HepG2 (cell line): ENCODE measurements around the gene GPS2. TPM values are rescaled to one million over a fixed set of nuclear protein-coding genes. Genes with fewer than 3 reads are reported as not detected.

Experiments used
- KDM6A ChIP-seq: IDR thresholded peaks from 2 replicates; pipeline ENCODE4 v1.6.1; 2016; ENCODE audit warnings: low read depth
- MBD4 ChIP-seq: IDR thresholded peaks from 2 replicates; pipeline ENCODE4 v1.6.1; 2012; ENCODE audit warnings: low read length, inconsistent platforms, borderline replicate concordance
- MYC ChIP-seq: sonication (generic); formaldehyde crosslinking; IDR thresholded peaks from 2 replicates; pipeline ENCODE4 v1.9.0; 2021; ENCODE audit warnings: missing genetic modification reagents, borderline replicate concordance
- NFE2L2 ChIP-seq: fragments of 150-350 bp; IDR thresholded peaks from 2 replicates; pipeline ENCODE4 v1.6.1; 2014; ENCODE audit warnings: low read length
- ZMAT3 ChIP-seq: sonication (generic); formaldehyde crosslinking; conservative IDR thresholded peaks from 2 replicates; pipeline ENCODE4 v1.7.0; 2021; ENCODE audit warnings: missing genetic modification reagents
- ZNF343 ChIP-seq: sonication (generic); formaldehyde crosslinking; IDR thresholded peaks from 2 replicates; pipeline ENCODE4 v1.4.0; 2020; ENCODE audit warnings: mild to moderate bottlenecking, missing genetic modification reagents
- ZNF792 ChIP-seq: IDR thresholded peaks from 2 replicates; pipeline ENCODE4 v1.6.1; 2016
- polyA plus RNA-seq, 8 experiments: library from polyadenylated mRNA; depleted of rRNA in 3 of 8; stranded (reverse) in 7 of 8; unstranded in 1 of 8; fragments of >200 nt; fragmentation: Illumina TruSeq in 4 of 8; extraction: Trizol in 4 of 8; gene quantifications; 2 replicates each; pipeline versions ENCODE4 v1.2.1 to v1.2.3, GENCODE V29; 2011 to 2016; ENCODE audit warnings: low read depth in 4 of 8, missing spikeins in 1 of 8, mixed read lengths in 1 of 8; ENCODE audit not compliant: insufficient read depth in 1 of 8
- total RNA-seq, 5 experiments: library from RNA; depleted of rRNA; stranded (reverse); fragments of >200 nt; fragmentation: Illumina TruSeq; extraction: Trizol; gene quantifications; 2 replicates each; pipeline ENCODE4 v1.2.3, GENCODE V29; 2016; ENCODE audit warnings: low read depth in 1 of 5
- TF ChIP-seq, protein P1 (sequence below): sonication (generic); formaldehyde crosslinking; IDR thresholded peaks from 2 replicates; pipeline ENCODE4 v1.8.0; 2022; ENCODE audit warnings: mild to moderate bottlenecking, missing genetic modification reagents; ENCODE audit not compliant: insufficient replicate concordance
- TF ChIP-seq, protein P2 (sequence below): sonication (generic); formaldehyde crosslinking; IDR thresholded peaks from 2 replicates; pipeline ENCODE4 v1.5.0; 2020; ENCODE audit warnings: mild to moderate bottlenecking, missing genetic modification reagents
- TF ChIP-seq, protein P3 (sequence below), 2 experiments: sonication (generic) in 1 of 2; formaldehyde crosslinking in 1 of 2; IDR thresholded peaks; 2 replicates each; pipeline versions ENCODE4 v1.6.1 to v1.9.0; 2014 to 2022; ENCODE audit warnings: antibody characterized with exemption in 1 of 2, borderline replicate concordance in 1 of 2, inconsistent platforms in 1 of 2, low read depth in 1 of 2, missing genetic modification reagents in 1 of 2
- TF ChIP-seq, protein P4 (sequence below): sonication (generic); formaldehyde crosslinking; IDR thresholded peaks from 2 replicates; pipeline ENCODE4 v1.4.0; 2020; ENCODE audit warnings: missing genetic modification reagents
- TF ChIP-seq, protein P5 (sequence below): fragments of 450-650 bp; IDR thresholded peaks from 2 replicates; pipeline ENCODE4 v1.6.1; 2017
- TF ChIP-seq, protein P6 (sequence below): sonication (generic); formaldehyde crosslinking; IDR thresholded peaks from 2 replicates; pipeline ENCODE4 v1.5.0; 2020; ENCODE audit warnings: missing genetic modification reagents, mild to moderate bottlenecking, borderline replicate concordance

Gene GPS2
- total and polyA plus RNA-seq, 2 of the 13 experiments (the other 11 are each of a cell fraction or from before 2014, with no cell fraction given): 58.0 to 59.4 TPM

DNA sequence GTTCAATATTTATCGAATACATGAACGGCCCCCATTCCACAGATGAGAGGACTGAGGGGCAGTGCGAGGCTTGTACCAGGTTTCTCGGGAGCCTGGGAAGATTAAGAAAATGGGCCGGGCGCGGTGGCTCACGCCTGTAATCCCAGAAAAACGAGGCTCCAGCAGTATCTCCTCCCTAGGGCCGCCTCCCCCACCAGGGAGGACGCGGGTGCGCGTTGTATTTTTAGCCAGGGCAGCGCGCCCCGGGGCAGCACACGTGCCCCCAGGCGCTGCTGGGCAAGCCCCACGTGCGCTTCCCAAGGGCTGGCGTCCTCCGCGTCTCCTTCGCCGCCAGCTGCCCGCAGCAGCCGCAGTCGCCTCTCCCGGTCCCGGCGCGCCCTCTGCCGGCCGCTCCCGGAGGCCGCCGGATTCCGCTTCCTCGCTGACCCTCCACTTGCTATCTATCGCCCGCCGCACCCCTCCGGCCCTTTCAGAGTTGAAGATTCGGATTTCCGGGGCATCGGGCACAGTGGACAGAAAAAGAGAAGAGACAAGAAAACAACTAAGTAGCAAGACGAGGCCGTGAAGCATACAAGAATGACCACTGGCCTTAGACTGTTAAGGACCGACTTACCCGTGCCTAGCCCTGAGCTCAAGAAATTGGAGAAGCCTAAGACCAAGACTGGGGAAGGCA lies 18.8 kb downstream of the GPS2 start (continued):
- TF ChIP-seq, protein P1, sequence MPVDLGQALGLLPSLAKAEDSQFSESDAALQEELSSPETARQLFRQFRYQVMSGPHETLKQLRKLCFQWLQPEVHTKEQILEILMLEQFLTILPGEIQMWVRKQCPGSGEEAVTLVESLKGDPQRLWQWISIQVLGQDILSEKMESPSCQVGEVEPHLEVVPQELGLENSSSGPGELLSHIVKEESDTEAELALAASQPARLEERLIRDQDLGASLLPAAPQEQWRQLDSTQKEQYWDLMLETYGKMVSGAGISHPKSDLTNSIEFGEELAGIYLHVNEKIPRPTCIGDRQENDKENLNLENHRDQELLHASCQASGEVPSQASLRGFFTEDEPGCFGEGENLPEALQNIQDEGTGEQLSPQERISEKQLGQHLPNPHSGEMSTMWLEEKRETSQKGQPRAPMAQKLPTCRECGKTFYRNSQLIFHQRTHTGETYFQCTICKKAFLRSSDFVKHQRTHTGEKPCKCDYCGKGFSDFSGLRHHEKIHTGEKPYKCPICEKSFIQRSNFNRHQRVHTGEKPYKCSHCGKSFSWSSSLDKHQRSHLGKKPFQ (CRISPR knock-in tag): no peak
- peak; percentile 66; the same call in 1 of the 2 replicates for TF ChIP-seq ZNF792 (CRISPR knock-in tag)
- TF ChIP-seq, protein P2, sequence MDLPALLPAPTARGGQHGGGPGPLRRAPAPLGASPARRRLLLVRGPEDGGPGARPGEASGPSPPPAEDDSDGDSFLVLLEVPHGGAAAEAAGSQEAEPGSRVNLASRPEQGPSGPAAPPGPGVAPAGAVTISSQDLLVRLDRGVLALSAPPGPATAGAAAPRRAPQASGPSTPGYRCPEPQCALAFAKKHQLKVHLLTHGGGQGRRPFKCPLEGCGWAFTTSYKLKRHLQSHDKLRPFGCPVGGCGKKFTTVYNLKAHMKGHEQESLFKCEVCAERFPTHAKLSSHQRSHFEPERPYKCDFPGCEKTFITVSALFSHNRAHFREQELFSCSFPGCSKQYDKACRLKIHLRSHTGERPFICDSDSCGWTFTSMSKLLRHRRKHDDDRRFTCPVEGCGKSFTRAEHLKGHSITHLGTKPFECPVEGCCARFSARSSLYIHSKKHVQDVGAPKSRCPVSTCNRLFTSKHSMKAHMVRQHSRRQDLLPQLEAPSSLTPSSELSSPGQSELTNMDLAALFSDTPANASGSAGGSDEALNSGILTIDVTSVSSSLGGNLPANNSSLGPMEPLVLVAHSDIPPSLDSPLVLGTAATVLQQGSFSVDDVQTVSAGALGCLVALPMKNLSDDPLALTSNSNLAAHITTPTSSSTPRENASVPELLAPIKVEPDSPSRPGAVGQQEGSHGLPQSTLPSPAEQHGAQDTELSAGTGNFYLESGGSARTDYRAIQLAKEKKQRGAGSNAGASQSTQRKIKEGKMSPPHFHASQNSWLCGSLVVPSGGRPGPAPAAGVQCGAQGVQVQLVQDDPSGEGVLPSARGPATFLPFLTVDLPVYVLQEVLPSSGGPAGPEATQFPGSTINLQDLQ (CRISPR knock-in tag): no peak
- peak; percentile 82; the same call in 1 of the 2 replicates for TF ChIP-seq ZMAT3 (CRISPR knock-in tag)
- TF ChIP-seq KDM6A (CRISPR knock-in tag): no peak
- TF ChIP-seq, protein P3, sequence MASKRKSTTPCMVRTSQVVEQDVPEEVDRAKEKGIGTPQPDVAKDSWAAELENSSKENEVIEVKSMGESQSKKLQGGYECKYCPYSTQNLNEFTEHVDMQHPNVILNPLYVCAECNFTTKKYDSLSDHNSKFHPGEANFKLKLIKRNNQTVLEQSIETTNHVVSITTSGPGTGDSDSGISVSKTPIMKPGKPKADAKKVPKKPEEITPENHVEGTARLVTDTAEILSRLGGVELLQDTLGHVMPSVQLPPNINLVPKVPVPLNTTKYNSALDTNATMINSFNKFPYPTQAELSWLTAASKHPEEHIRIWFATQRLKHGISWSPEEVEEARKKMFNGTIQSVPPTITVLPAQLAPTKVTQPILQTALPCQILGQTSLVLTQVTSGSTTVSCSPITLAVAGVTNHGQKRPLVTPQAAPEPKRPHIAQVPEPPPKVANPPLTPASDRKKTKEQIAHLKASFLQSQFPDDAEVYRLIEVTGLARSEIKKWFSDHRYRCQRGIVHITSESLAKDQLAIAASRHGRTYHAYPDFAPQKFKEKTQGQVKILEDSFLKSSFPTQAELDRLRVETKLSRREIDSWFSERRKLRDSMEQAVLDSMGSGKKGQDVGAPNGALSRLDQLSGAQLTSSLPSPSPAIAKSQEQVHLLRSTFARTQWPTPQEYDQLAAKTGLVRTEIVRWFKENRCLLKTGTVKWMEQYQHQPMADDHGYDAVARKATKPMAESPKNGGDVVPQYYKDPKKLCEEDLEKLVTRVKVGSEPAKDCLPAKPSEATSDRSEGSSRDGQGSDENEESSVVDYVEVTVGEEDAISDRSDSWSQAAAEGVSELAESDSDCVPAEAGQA (IDR thresholded peaks at IDR 0.05; ENCODE audit: low read depth): 0 out of 2 replicates have a peak, but pooled peaks have one; percentile 33
- TF ChIP-seq, protein P3 (CRISPR knock-in tag; IDR thresholded peaks at IDR 0.05; ENCODE audit: borderline replicate concordance): peak; percentile 42; the same call in 1 of the 2 replicates
- TF ChIP-seq NFE2L2: no peak
- TF ChIP-seq ZNF343 (CRISPR knock-in tag): peak; percentile 72; the same call in 1 of the 2 replicates
- TF ChIP-seq, protein P4, sequence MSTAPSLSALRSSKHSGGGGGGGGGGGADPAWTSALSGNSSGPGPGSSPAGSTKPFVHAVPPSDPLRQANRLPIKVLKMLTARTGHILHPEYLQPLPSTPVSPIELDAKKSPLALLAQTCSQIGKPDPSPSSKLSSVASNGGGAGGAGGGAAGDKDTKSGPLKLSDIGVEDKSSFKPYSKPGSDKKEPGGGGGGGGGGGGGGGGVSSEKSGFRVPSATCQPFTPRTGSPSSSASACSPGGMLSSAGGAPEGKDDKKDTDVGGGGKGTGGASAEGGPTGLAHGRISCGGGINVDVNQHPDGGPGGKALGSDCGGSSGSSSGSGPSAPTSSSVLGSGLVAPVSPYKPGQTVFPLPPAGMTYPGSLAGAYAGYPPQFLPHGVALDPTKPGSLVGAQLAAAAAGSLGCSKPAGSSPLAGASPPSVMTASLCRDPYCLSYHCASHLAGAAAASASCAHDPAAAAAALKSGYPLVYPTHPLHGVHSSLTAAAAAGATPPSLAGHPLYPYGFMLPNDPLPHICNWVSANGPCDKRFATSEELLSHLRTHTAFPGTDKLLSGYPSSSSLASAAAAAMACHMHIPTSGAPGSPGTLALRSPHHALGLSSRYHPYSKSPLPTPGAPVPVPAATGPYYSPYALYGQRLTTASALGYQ (CRISPR knock-in tag): no peak
- TF ChIP-seq MBD4: no peak
- TF ChIP-seq, protein P5, sequence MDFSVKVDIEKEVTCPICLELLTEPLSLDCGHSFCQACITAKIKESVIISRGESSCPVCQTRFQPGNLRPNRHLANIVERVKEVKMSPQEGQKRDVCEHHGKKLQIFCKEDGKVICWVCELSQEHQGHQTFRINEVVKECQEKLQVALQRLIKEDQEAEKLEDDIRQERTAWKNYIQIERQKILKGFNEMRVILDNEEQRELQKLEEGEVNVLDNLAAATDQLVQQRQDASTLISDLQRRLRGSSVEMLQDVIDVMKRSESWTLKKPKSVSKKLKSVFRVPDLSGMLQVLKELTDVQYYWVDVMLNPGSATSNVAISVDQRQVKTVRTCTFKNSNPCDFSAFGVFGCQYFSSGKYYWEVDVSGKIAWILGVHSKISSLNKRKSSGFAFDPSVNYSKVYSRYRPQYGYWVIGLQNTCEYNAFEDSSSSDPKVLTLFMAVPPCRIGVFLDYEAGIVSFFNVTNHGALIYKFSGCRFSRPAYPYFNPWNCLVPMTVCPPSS: no peak
- TF ChIP-seq, protein P6, sequence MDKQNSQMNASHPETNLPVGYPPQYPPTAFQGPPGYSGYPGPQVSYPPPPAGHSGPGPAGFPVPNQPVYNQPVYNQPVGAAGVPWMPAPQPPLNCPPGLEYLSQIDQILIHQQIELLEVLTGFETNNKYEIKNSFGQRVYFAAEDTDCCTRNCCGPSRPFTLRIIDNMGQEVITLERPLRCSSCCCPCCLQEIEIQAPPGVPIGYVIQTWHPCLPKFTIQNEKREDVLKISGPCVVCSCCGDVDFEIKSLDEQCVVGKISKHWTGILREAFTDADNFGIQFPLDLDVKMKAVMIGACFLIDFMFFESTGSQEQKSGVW (CRISPR knock-in tag): no peak
- TF ChIP-seq MYC (CRISPR knock-in tag): peak; percentile 95
